CD4-positive, alpha-beta T cell treated with Interleukin-4 for 4 hours (primary cell): ENCODE measurements around the gene SORCS1.

ENCODE experiments used
- DNase-seq: peaks from one replicate; pipeline ENCODE4 v3.0.0-alpha.2; 2020

The SORCS1 gene

DNA sequence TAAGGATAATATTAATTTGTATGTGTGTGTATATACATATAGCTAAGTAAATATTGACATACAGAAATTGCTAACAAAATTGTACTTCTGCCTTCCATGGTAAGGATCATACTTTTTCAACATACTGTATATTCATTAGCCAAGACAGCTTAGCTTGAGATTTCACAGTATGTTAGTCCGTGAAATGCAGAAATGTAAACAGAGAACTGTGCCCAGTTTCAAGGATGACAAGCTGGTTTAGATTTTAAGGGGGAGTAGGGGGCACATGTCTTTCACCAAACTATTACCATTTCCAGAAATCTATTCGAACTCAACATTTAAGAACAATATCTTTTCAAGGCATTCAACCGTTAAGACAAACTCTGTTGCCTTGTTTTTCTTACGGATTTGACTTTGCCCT is 182.2 kb downstream of the SORCS1 start:
- DNase-seq: no peak

DNA sequence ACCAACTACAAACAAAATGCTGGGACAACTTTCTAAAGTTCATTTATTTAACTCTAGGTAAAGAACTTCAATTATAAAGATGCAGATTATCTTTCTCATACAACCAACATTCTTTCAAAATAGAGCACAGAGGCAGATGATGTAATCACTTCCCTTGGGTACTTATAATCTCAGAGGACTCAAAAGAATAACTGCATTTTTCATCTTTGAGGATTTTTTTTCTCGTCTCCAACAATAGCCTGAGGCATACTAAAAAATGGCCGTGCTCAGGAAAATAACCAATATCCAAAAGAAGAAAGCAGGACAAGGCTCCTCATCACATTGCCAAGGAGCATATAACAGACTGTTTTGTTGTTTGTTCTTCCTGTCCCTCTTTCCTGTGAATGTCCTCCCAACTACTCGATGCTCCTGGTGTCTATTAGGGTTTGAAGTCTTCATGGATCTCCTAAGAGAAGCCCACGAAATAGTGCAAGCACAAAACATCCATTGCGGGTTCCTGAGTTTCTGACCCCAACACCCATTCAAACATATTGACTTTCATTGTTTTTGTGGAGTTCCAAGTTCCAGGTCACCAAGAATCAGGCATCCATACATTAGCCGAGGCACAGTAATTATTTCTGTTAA is 182.9 kb downstream of the SORCS1 start:
- DNase-seq: no peak

DNA sequence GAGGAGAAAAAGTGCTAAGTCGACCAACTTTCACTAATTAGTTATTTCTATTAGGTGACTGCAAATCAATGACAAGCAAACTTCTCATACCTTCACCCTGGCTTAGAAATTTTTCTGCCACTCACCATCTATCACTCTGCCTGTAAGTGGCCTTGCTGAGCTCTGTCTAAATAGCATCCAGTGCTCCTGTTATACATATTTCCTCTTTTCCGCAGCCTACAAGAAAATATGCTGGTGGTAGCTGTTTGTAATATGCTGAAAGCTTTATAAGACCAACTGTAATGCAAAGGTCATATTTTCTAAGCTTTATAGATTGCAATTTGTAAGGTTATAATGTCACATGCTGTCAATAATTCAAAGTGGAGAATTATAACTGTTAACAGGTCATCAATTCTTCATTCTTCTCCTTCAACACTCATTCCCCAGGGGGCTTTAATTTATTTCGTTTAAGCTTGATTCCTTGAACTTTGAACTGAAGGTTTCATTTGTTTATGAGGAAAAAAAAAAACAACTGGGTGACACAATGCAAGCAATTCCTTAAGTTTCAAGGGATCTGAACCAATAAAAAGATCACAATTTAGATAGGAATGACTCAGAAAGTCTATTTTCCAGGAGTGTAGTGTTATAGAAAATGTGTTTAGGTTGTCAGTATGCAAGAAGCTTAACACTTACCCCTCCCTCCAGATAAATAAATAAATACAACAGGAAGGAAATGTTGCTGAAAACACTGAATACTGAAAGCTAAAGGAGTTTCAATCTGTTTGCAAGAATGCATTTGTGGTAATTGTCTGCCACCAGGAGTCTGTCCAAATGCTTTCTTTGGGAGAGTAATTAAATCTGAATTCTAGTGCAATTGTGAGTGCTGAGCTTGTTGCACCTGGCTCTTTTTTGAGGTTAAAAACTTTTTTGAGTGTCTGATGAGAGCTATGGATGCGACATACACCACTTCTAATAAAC is 183.7 kb downstream of the SORCS1 start:
- DNase-seq: no peak

DNA sequence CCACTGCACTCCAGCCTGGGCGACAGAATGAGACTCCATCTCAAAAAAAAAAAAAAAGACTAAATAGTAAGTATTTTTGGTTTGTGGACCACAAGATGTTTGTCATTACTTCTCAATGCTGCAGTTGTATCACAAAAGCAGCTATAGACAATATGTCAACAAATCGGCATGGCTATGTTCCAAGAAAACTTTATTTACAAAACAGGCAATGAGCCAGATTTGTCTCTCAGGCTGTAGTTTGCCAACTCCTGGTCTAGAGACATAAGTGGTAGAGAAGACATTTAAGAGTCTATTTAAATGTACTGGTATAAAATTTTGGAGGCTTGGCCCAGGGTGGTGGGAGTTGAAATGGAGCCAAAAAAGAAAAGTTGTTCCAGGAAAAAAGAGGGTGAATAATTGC is 185.8 kb downstream of the SORCS1 start:
- DNase-seq: no peak

DNA sequence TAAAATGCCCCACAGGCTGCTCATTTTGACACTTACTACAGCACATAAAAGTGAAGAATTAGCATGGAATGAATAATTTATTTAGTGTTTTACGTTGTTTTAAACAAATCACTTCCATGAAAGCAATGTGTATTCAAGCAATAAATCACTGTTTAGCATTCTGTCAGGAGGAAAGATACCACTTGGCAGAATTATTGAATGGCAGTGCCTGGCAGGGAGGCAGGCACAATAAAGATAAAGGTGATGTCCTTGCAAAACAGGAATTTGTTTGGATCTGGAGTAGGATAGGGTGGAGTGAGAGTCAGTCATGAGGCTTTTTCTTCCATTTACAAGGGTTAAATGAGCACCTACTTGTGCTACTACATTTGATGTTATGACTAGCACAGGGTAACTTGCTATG is 190.8 kb downstream of the SORCS1 start:
- DNase-seq: no peak

DNA sequence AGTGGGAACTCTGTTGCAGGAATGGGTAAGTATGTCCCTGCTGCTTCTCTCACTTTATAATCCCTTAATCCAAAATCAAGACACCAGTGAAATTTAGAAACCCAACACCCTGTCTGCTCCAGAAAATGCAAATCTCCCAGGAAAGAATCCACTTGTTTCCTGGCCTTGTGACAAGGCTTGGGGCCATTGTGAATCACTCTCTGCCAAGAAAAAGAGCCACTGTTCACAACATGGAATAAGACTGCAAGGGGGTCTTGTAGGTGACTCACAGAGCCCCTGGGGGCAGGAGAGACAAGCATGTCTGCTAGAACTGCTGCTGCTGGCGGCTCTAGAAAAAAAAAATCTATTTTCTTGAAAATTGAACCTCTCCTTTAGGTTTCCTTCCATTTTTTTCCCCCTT is 191.2 kb downstream of the SORCS1 start:
- no peak for DNase-seq

DNA sequence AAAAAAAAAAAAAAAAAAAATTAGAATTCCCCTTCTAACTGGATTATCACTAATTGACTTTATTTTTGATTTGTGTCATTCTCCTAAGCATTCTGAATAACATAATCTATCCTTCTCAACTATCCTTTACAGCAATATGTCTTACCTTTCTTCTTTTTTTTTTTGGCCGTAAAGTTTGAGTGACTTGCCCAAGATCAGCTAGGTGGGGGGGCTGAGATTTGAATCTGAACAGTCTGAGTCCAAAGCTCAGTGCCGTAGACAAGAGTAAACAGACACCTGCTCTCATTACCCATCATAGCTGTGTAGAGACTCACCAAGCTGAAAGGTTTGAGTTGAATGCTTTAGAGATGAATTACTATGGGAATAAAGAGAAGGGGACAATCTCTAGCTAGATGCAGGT is 192.1 kb downstream of the SORCS1 start:
- DNase-seq: no peak

DNA sequence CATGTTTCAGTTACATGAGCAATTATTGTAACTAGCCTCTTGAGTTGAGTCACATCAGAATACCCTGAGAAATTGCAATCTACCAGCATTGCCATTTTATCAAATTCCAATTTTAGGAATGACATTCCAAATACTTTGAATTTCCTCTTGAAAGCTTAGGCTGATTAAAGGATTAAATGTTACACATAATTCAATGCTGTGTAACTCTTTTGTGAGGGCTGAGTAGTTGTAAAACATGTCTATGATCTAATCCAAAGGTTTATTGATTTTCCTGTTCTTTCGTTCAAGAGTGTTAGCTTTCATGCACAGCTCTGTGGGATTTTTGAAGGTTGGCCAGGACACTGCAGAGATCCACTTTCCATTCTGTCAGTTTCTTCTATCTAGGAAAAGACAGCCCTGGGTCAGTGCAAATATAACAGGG is 193.1 kb downstream of the SORCS1 start:
- no peak for DNase-seq

DNA sequence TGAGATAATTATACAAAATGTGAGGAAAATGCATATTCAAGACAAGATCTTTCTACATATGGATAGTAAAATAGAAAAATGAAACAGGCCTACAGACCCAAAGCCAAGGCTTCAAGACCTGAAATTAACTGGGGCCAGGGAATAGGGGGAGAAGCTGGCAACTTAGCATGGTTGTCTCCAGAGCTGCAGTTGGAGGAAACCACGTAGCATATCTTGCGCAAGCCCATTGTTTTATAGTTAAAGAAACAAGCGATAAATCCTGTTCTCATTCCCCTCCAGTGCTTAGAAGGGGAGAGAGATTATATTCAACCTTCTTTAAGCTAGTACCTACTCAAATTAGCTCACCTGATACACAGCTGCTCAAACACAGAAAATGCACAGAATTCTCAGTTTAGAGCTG is 197.1 kb downstream of the SORCS1 start:
- no peak for DNase-seq

DNA sequence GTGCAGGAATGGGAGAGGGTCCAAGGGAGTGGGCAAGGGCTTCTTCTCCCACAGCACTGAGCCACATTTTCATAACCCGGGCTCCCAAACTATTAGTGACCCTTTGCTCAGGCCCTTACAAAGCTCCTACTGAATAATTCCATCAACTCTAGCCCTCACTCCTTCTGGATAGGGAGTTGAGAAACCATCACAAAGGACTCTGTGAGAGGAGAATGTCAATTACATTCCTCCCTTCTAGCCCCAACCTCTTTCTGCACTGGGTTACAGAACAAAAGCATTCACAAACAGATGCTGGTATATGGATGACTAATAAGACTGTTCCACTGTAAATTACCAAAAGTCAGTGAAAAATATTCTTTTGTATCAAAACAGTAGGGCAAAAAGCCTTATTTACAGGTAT is 203.7 kb downstream of the SORCS1 start:
- no peak for DNase-seq

DNA sequence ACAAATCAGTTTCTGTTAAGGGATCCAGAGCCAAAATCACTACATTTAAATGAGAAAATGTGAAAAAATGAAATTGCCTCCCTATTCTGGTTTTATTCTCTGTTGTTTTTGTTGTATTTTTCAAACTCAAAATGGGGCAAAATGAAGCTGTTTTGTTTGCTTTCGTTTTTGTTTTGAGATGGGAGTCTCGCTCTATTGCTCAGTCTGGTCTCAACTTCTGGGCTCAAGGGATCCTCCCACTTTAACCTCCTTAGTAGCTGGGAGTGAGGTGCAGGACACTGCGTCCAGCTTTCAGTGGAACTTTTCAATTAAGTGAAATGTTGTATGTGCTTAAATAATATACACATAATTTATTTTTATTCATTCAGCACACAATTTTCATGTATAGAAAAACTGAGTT is 205.0 kb downstream of the SORCS1 start:
- no peak for DNase-seq

DNA sequence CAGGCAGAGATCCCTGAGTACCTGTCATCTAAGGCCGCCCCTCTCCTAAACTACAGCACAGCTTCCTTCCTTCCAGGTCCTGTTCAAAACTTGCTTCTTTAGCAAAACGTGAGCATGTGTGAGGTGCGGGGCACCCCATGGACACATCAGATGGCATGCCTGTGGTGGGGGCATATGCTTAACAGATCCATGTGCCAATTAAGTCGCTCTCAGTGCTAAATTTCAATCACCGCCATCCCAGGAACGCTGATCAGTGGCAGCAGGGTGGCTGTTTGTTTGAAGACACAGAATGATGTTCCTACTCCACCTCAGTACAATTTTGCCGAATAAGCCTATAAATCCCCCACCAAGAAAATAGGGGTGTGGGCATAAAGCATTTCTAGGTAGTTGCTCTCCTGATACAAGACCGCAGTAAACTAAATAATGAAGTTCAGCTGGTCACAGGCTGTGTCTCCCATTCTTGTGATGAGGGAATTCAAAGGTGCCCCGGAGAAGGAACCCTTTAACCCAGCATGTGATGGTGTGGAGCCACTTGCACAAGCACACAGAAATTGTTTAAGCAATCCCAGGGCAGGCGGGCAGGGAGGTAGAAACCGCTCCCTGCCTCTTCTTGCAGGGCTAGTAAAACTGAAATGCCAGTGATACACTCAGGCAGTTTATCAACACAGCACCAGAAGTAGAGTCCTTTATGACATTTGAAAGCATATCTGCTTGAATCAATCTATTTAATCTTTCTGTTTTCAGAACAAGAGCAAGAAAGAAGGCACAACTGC is 205.7 kb downstream of the SORCS1 start:
- DNase-seq: no peak

DNA sequence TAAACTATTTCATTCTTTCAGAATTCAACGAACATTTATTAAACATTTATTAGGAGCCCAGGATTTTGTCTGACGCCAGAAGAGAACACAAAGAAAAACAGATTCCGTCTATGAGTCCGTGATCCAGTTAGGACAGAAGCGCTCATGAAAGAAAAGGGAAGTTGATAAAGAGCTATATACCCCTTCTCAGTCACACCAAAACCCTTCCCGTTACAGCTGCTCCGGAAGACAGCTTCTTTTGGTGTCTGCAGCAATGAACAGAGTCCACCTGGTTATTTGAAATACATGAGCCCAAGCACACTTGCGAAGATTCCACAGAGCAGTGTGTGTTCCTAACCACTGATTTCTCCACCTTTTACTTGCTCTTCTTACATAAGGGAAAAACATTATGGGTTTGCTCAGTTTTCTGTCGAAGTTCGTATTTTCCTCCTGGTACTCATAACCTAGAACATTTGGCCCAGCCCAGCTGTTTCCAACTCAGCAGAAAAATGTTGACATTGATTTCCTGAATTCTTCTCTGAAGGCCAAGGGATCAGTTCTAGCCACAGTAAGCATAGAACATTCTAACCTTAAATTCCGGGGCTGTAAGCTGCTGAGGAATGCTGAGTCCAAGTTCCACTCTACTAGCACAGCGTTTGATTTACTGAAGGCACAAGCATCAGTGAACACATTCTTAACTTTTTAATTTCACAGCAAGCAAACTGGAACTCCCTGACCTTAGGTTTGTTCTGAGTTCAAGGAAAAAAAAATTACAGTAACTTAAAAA is 206.5 kb downstream of the SORCS1 start:
- DNase-seq: peak; percentile 1

DNA sequence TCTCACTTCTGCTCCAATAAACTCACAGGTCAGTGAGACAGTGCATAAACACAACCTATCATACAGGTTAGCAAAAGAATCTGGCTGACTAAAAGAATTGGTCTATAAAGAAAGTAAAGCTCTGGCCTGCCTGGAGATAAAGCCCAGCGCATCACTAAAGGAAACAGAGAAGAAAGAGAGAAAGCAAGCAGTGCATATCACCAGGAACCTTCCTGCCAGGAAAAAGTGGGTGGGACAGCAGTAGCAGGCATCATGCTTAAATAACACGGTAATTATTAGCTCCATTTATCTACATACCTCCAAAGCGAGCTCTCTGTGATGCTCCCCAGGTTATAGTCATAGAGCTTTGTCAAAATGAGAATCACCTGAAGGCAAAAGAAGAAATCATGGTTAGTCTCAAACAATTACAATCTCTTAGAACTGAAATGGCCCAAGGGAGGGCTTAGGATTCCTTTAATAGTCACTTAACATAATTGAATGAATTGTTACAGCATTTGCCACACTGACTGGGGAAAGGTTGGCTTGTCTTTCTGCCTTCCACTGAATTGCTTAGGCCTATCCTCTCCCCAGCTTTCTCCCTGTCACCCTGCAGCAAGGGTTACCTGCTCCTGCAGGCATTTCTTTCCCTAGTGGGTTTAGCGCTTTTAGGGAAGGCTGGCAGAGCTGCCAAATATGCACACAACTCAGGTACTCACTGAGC is 208.1 kb downstream of the SORCS1 start:
- DNase-seq: no peak

DNA sequence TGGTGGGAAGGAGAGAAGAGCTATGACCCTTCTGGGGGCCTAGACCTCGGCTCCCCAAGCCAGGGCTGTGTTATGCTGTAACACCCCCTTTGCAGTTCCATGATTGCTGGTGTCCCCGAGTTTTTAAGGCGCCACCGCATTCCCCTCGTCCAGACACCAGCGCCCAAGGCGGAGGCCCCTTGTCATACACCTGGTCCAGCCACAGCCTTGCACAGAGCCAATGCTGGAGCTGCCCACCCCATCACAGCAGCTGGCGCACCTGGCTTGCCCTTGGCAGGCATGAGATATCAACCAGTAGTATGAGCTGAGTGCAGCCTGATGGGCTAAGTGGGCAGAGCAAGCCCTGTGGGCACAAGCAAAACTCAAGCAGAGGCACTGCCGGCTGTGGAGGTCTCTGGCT is 209.4 kb downstream of the SORCS1 start:
- DNase-seq: no peak

DNA sequence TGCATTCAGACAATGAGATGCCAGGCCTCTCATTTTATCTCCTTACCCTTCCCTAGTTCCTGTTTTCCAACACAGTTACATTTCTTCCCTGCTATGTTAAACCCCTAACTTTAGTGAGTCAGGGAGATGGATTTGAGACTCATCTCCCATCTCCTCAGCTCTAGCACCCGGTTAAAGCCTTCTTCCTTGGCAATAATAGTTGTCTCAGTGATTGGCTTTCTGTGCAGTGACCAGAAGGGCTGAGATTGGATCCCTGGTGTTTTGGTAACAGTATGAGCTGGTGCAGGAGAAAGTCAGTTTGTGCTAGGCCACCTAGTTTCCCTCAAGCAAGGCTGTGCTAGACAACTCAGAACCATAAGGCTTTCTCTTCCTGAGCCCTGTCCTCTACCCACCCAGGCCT is 212.5 kb downstream of the SORCS1 start:
- no peak for DNase-seq

DNA sequence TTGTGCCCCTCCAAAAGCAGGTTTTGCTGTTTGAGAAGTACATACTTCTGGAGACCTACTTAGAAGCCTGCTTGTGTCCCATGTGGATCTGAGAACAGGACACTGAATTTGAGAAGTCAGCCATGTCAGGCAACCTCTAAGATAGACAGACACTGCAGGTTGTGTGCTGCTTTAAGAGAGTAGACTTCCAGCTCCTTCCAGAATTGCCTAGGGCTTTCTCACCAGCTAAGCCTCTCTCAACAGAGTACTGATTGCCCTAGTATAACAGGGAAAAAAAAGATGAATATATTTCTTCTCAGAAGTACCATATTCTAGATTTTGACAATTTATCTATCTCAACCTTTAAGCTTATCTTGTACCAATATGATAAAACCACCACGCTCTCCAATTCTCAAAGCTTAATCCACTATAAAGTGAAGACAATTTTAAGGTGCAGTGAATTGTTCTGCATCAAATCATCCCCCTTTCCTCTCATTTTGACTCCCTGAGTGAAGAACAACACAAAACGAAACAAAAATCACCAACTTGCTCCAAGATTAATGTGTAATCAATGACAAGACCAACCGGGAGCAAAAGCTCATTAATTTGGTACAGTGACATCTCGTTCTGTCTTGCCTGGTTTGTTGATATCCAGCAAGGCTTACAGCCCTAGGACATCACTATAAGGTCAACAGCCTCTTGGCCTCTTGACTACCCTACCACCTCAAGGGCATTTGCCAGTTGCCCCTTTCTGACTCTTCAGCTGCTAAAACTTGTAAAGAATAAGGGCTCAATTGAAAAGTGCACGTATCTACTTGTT is 214.6 kb downstream of the SORCS1 start:
- DNase-seq: no peak

DNA sequence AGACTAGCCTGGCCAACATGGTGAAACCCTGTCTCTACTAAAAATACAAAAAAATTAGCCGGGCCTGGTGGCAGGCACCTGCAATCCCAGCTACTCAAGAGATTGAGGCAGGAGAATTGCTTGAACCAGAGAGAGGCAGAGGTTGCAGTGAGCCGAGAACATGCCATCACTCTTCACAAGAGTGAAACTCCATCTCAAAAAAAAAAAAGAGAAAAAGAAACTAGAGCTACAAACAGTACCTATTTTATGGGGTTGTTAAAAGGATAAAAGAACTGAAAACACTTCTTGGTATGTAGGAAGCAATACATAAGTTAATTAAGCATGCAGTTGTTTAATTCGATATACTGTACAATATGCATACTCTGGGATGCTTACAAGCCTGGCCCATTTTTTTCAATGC is 216.9 kb downstream of the SORCS1 start:
- DNase-seq: no peak

DNA sequence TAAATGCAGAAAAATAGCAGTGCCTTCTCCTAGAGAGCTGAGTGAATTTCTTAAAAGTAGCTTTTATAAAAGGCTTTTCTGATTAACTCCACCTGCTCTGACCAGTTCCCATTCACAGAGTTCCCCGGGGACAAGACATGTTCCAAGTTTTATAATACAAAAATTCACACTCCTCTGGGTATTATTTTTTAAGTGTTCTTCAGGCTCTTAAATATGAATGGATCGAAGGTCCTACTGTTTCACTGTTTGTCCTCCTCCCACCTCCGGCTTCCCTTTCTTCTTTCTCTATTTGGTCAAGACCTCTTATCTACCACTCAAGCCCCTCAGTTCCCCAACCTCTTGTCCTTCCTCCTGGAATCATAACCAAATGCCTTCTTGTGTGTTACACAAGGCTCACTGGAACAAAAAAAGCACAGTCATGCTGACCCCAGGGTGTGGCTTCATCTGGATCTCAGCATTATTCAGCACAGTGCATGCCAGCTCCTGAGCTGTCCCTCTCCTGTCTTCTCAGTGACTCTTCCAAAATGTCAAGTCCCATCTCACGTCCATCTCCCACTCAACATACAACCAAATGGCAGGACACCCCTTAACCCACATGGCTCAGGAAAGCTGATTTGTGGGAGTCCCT is 222.4 kb downstream of the SORCS1 start:
- DNase-seq: no peak

DNA sequence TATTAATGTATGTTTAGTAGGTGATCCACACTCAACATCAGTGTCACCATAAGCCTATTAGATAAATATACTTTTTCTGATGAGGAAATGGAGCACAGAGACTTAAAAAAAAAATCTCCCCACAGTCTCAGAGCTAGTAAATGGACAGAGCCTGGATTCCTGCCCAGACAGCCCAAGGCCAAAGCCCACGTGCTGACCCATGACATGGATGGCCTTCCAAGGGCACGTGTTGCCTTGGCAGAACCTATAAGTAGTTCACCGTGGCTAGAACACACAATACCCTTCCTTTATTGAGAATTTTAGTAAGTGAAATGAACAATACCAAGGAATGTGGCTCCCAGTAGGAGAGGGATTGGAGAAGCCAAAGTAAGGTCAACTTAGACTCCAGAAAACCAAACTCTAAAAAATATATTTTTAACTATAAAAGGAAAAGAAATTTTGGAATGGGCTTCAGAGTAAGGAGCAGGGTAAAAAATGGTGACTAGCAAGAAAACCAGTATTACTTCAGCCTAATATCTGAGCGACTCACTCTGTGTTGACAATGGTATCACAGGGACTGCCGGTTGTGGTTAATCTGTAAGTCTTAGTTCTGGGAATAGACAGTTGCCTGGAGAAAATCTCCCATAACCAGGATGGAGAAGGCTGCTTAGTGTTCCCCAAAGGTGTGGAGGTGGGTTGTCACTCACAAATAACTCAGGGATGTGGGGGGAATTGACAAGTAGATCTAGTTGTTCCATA is 223.0 kb downstream of the SORCS1 start:
- no peak for DNase-seq
